Naive thymus-derived CD8-positive, alpha-beta T cell (primary cell): ENCODE results near the gene ZNF316. TPM values are rescaled to one million over a fixed set of nuclear protein-coding genes. Genes with fewer than 3 reads are reported as not detected.

Experiments
- ATAC-seq, 2 donors: fragments of 150-1000 bp; cut with Tn5 transposase in 1 of 2; sonication (Bioruptor Pico), chemical (Tn5 transposase) in 1 of 2; 1 replicate in 1 of 2; 2 replicates in 1 of 2; pipeline ENCODE4 v1.10.0; 2021; ENCODE audit warnings: mild to moderate bottlenecking in 2 of 2, moderate library complexity in 2 of 2
- POLR2A ChIA-PET: fragments of 350-600 bp; sonication (Branson Sonifier 250); formaldehyde crosslinking; loops from one replicate; lab custom pipeline; 2021; ENCODE audit warnings: antibody characterized with exemption; lab: Charles Lee
- DNase-seq, 10 donors: peaks; one replicate each; pipeline versions ENCODE4 v3.0.0 to v3.0.0-alpha.2; 2020 to 2022
- H3K27ac Mint-ChIP-seq, 10 donors: one replicate each; pipeline ENCODE4 v1.8.0; 2020 to 2022; ENCODE audit warnings: mild to moderate bottlenecking in 10 of 10, mixed read lengths in 10 of 10, moderate library complexity in 4 of 10, inconsistent platforms in 1 of 10
- H3K27me3 Mint-ChIP-seq, 5 donors: one replicate each; pipeline ENCODE4 v1.8.0; 2021 to 2022; ENCODE audit warnings: mixed read lengths in 5 of 5
- H3K36me3 Mint-ChIP-seq, 3 donors: one replicate each; pipeline ENCODE4 v1.8.0; 2020 to 2022; ENCODE audit warnings: mixed read lengths in 3 of 3, mild to moderate bottlenecking in 2 of 3, inconsistent platforms in 1 of 3
- H3K4me1 Mint-ChIP-seq, 4 donors: one replicate each; pipeline ENCODE4 v1.8.0; 2021 to 2022; ENCODE audit warnings: mixed read lengths in 4 of 4
- H3K4me3 Mint-ChIP-seq, 10 donors: one replicate each; pipeline ENCODE4 v1.8.0; 2020 to 2022; ENCODE audit warnings: mild to moderate bottlenecking in 10 of 10, mixed read lengths in 10 of 10, moderate library complexity in 6 of 10, inconsistent platforms in 1 of 10
- H3K9me3 Mint-ChIP-seq, 9 donors: one replicate each; pipeline ENCODE4 v1.8.0; 2020 to 2022; ENCODE audit warnings: mixed read lengths in 9 of 9, mild to moderate bottlenecking in 3 of 9, inconsistent platforms in 1 of 9, moderate library complexity in 1 of 9
- polyA plus RNA-seq, 3 donors: library from polyadenylated mRNA; unstranded; fragments of 300-500 nt; fragmentation: Illumina TruSeq; gene quantifications; one replicate each; pipeline ENCODE4 v1.2.3, GENCODE V29; 2021
- total RNA-seq, 8 experiments: library from RNA in 2 of 8; stranded (reverse) in 2 of 8; gene quantifications; one replicate each; pipeline ENCODE4 v1.2.3 and lab custom pipeline; 2021 to 2026

Gene ZNF316
- total RNA-seq (10 to 100 TPM; 65.5 to 77.9 TPM), polyA plus RNA-seq (1 to 10 TPM in 2 of 3 donors, under 1 TPM in 1; 0.96 to 5.7 (median 1.8) TPM), total RNA-seq (lab: John Stamatoyannopoulos, UW) (69.0 to 116 (median 100) reads per million in 6 experiments)

DNA sequence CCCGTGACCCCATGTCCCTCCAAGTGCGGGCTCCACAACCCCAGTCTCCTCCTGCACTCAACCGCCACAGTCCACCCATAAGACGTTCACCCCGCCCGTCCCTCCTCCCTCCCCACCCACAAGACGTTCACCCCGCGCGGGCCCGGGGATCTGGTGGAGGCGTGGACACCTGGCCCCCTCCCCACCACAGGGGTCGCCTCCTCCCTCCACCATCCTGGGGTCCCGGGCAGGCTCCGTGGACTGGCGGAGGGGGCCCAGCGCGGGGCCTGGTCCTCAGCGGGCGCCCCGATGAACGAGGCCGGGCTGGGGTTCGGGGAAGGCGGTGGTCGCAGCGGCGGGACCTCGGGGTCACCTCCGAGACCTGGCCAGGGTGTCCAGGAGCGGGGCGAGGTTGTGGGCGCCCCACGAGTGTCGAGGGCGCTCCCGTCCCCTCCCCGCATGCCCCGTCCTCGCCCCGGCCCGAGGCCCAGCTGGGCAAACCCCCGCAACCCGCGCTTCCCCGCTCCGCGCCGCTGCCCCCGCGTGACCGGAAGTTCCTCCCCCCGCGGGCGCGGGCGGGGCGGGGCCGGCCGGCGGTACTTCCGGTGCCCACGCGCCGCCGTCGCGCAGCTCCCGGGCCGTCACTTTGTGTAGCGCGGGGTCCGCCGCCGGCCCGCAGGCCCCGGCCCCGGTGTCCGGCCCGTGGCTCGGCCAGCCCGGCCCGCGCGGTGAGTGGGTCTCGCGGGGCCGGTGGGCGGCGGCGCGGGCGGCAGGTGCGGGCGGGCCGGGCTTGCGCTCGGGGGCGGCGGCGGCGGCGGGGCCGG is at the start of gene ZNF316:
Gene ZNF316 (plus strand): TSS at position 578 of the 803 bp plus-strand sequence. CDS start 5,092 bp downstream, outside the sequence.
- POLR2A ChIA-PET: interaction anchor here (0.6 to 1.5 kb wide), 7 partner anchors 8 to 47 kb away, joined by 3 to 6 read pairs (median 3); partner anchors contain the start of gene INTS15
- peak within 1 kb of the TSS; percentile 79 to 94 (median 88) for H3K4me3 Mint-ChIP-seq
- peak within 1 kb of the TSS; percentile 86 to 96 (median 92) for H3K27ac Mint-ChIP-seq
- no peaks in the 10 kb centered on the region for H3K9me3 Mint-ChIP-seq
- no peaks in the 10 kb centered on the region for H3K27me3 Mint-ChIP-seq
- H3K36me3 Mint-ChIP-seq: peaks cover 0 to 21% (median 2%) of the 10 kb centered on the region in 3 donors
- ATAC-seq (peak; percentile 58 to 67), DNase-seq (peak in 9 of 10 donors; percentile 21 to 75 (median 47))
- H3K4me1 Mint-ChIP-seq: peaks cover 16 to 40% (median 38%) of the 10 kb centered on the region in 4 donors

DNA sequence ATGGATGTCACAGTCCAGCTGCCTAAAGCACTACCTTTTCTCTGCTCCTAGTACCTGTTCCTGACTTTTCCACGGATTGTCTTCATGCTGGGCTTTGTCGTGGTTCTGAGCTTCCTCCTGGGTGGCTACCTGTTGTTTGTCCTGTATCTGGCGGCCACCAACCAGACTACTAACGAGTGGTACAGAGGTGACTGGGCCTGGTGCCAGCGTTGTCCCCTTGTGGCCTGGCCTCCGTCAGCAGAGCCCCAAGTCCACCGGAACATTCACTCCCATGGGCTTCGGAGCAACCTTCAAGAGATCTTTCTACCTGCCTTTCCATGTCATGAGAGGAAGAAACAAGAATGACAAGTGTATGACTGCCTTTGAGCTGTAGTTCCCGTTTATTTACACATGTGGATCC is 48.6 kb upstream of the ZNF316 start:
- POLR2A ChIA-PET: no interaction called here
- H3K36me3 Mint-ChIP-seq: peaks cover 0 to 65% (median 21%) of the 10 kb centered on the region in 3 donors
- DNase-seq (no peak), ATAC-seq (no peak)
- no peaks in the 10 kb centered on the region for H3K9me3 Mint-ChIP-seq
- H3K27ac Mint-ChIP-seq: peak overlapping the region in 9 of 10 donors; percentile 2 to 94 (median 65)
- peak overlapping the region in 9 of 10 donors; percentile 47 to 93 (median 68) for H3K4me3 Mint-ChIP-seq
- no peaks in the 10 kb centered on the region for H3K27me3 Mint-ChIP-seq
- H3K4me1 Mint-ChIP-seq: peaks cover 5 to 36% (median 20%) of the 10 kb centered on the region in 4 donors

DNA sequence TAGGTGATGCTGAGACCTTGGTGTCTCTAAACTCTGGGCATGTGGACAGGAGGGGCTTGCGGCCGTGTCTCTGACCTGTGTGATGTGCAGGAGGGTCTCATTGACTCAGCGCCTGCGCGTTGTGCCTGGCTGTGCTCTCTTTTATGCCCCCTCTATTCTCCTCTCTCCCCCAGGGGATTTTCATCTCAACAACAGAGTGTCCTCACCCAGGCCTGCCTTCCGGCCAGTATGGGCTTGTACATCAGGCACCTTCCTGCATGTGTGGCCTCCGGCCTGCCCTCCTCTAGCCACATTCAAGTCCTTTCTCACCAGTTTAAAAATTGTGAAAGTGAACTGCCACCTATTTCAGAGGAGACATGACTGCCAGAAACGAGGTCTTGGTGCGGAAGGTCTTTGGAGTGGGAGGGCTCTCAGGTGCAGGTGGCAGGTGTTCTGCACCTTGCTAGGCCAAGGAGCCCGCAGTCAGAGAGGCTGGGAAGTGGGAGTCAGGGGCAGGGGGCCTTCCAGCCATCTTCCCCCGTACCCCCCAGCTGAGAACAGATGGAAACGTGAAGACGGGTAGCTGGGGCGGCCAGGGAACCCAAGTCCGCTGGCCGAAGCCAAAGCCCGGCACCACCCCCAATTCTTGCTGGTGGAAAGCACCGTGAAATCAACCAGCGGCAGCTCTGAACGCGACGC is 47.8 kb upstream of the ZNF316 start:
- H3K36me3 Mint-ChIP-seq: peaks cover 0 to 67% (median 20%) of the 10 kb centered on the region in 3 donors
- ATAC-seq: no peak

DNA sequence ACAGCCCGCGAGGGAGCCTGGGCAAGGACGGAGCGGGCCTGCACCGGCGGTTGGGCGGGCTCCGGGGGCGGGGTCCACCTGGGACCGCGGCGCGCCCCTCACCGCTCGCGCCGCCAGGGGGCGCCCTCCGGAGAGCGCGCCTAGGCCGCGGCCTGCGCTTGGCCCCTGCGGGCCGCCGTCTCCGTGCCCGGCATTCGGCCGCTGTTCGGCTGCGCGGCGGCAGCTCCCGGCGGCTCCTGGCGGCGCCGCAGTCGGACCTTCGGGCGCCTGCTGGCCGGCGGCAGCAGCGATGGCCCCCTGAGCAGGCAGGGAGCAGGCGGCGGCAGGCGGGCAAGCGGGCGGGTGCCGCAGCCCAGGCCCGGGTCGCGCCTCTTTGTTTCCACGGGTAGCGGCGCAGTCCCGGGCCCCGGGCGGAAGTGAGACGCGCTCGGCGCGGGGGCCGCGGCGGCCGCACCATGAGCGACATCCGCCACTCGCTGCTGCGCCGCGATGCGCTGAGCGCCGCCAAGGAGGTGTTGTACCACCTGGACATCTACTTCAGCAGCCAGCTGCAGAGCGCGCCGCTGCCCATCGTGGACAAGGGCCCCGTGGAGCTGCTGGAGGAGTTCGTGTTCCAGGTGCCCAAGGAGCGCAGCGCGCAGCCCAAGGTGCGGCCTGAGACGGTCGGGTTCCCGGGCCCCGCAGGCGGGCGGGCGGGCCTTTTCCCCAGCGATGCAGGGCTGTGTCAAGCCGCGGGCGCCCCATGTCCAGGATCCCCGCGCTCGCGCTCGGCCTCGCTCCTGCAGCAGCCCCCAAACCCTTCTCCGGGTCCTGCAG is 47.1 kb upstream of the ZNF316 start, which contains the start of gene INTS15:
Gene INTS15 (plus strand): TSS at position 193 of the 816 bp plus-strand sequence. CDS start 263 bp downstream, at position 456.
- no peaks in the 10 kb centered on the region for H3K27me3 Mint-ChIP-seq
- peak within 1 kb of the TSS; percentile 82 to 95 (median 94) for H3K4me3 Mint-ChIP-seq
- H3K36me3 Mint-ChIP-seq: peaks cover 0 to 66% (median 20%) of the 10 kb centered on the region in 3 donors
- ATAC-seq (peak; percentile 88 to 89), DNase-seq (peak; percentile 67 to 95 (median 88))
- peak within 1 kb of the TSS; percentile 83 to 96 (median 92) for H3K27ac Mint-ChIP-seq
- POLR2A ChIA-PET: interaction anchor here (0.7 to 3.6 kb wide), 15 partner anchors 10 to 668 kb away, joined by 3 to 50 read pairs (median 3); partner anchors contain the start of genes ZDHHC4, ZNF316 and ZNF853
- peaks cover 5 to 43% (median 20%) of the 10 kb centered on the region in 4 donors for H3K4me1 Mint-ChIP-seq
- H3K9me3 Mint-ChIP-seq: no peaks in the 10 kb centered on the region

More for the DNA sequence above, 47.8 kb upstream of the ZNF316 start:
- POLR2A ChIA-PET: interaction anchor here (0.7 to 3.6 kb wide), 11 partner anchors 9 to 62 kb away, joined by 3 to 50 read pairs (median 3); partner anchors contain the start of genes ZDHHC4, ZNF316 and ZNF853
- H3K4me1 Mint-ChIP-seq: peaks cover 5 to 39% (median 20%) of the 10 kb centered on the region in 4 donors
- peak overlapping the region; percentile 64 to 93 (median 71) for H3K4me3 Mint-ChIP-seq
- no peak for DNase-seq
- H3K9me3 Mint-ChIP-seq: no peaks in the 10 kb centered on the region
- peak overlapping the region; percentile 46 to 94 (median 84) for H3K27ac Mint-ChIP-seq
- H3K27me3 Mint-ChIP-seq: no peaks in the 10 kb centered on the region

DNA sequence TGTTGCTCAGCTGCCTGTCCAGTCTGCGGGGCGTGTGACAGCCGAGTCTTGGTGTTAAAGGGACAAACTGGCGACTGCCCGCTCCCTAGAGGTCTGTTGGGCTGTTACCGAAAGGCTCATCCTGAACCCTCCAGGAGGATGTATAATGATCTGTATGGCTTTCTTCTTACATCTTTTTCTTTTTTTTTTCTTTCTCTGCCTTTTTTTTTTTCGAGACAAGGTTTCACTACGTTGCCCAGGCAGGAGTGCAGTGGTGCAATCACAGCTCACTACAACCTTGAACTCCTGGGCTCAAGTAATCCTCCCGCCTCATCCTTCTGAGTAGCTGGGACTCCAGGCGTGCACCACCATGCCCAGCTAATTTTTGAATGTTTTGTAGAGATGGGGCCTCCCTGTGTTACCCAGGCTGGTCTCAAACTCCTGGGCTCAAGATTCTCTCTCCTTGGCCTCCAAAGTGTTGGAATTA is 46.4 kb upstream of the ZNF316 start:
- ATAC-seq (no peak), DNase-seq (no peak)
- H3K9me3 Mint-ChIP-seq: no peaks in the 10 kb centered on the region
- peak overlapping the region; percentile 82 to 95 (median 94) for H3K4me3 Mint-ChIP-seq
- peaks cover 0 to 67% (median 18%) of the 10 kb centered on the region in 3 donors for H3K36me3 Mint-ChIP-seq
- peak overlapping the region; percentile 83 to 96 (median 92) for H3K27ac Mint-ChIP-seq
- no peaks in the 10 kb centered on the region for H3K27me3 Mint-ChIP-seq
- H3K4me1 Mint-ChIP-seq: peaks cover 5 to 48% (median 21%) of the 10 kb centered on the region in 4 donors
- POLR2A ChIA-PET: interaction anchor here (0.6 to 3.6 kb wide), 11 partner anchors 10 to 667 kb away, joined by 3 to 50 read pairs (median 3); partner anchors contain the start of gene ZDHHC4

DNA sequence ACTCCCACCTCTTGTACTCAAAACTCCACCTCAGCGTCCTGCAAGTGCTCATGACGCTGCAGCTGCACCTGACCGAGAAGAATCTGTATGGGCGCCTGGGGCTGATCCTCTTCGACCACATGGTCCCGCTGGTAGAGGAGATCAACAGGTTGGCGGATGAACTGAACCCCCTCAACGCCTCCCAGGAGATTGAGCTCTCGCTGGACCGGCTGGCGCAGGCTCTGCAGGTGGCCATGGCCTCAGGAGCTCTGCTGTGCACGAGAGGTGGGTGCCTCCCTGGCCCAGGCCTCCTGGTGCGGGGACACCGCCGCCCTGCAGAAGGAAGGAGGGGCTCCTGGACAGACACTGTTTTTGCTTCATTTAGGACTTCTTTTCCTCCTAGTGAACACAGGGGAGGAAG is 37.0 kb upstream of the ZNF316 start:
- peaks cover 2 to 33% (median 14%) of the 10 kb centered on the region in 4 donors for H3K4me1 Mint-ChIP-seq
- H3K36me3 Mint-ChIP-seq: peaks cover 0 to 84% (median 18%) of the 10 kb centered on the region in 3 donors
- H3K4me3 Mint-ChIP-seq: no peak overlapping the region
- DNase-seq (no peak), ATAC-seq (no peak)
- H3K27ac Mint-ChIP-seq: peak overlapping the region in 1 of 10 donors; percentile 31
- POLR2A ChIA-PET: no interaction called here
- no peaks in the 10 kb centered on the region for H3K27me3 Mint-ChIP-seq
- H3K9me3 Mint-ChIP-seq: no peaks in the 10 kb centered on the region

DNA sequence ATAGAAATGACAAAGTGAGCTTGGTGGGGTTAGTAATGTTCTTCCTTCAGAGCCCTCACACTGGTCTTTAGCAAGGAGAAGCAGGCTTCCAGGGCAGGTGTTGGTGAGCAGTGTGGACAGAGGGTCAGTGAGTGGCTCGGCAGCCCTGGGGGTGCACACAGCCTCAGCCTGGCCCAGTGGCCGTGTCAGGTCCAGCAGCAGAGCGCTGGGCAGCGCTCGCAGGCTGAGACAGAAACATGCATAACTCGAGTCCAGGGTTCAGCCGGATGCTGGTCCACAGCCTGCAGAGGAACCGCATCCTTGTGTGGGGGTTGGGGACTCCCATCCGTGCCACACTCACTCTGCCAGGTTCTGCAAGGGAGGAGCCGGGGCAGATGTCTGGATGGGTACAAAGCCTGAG is 32.7 kb upstream of the ZNF316 start:
- Mint-ChIP-seq H3K9me3 (no peaks in the 10 kb centered on the region), H3K36me3 (peaks cover 0 to 72% (median 9%) of the 10 kb centered on the region in 3 donors), H3K27me3 (no peaks in the 10 kb centered on the region), H3K4me1 (peaks cover 2 to 21% (median 15%) of the 10 kb centered on the region in 4 donors), H3K4me3 (no peak overlapping the region), H3K27ac (peak overlapping the region in 1 of 10 donors; percentile 40)
- POLR2A ChIA-PET: no interaction called here
- DNase-seq (no peak), ATAC-seq (no peak)

DNA sequence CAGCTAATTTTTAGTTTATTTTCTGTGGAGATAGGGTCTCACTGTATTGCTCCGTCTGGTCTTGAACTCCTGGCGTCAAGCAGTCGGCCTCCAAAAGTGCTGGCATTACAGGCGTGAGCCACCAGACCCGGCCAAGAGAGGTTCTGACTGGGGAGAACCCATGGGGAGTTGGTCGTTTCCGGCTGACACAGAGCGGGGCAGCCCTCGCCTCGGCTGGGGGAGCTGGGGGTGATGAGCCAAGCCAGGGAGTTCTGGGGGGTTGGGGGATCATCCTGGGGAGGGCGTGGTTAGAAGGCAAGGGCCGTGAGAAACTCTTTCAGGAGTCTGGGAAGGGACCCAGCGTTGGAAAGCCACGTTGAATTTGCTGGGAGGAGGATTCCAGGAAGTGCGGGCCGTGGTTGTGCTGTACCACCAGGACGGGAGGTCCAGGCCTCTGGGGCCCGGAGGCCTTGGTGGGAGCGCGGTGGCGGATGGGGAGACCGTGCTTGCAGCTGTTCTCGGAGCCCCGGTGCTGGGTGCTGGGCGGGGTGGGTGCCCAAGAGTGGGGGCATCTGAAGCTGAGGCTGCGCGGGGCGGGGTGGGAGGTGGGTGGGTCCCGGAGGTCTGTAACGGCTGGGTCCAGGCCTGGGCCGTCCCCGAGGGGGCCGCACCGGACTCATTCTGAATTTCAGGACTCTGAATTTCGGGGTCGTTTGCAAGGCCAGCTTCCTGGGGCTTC is 30.1 kb upstream of the ZNF316 start:
- Mint-ChIP-seq H3K9me3 (no peaks in the 10 kb centered on the region), H3K36me3 (peaks cover 0 to 57% (median 9%) of the 10 kb centered on the region in 3 donors), H3K27me3 (no peaks in the 10 kb centered on the region), H3K4me3 (no peak overlapping the region), H3K27ac (no peak overlapping the region), H3K4me1 (peaks cover 2 to 23% (median 17%) of the 10 kb centered on the region in 4 donors)
- DNase-seq (no peak), ATAC-seq (no peak)
- POLR2A ChIA-PET: interaction anchor here (0.5 to 1.8 kb wide), 3 partner anchors 9 to 77 kb away, joined by 3 to 4 read pairs (median 3); no protein-coding TSS in a partner anchor

DNA sequence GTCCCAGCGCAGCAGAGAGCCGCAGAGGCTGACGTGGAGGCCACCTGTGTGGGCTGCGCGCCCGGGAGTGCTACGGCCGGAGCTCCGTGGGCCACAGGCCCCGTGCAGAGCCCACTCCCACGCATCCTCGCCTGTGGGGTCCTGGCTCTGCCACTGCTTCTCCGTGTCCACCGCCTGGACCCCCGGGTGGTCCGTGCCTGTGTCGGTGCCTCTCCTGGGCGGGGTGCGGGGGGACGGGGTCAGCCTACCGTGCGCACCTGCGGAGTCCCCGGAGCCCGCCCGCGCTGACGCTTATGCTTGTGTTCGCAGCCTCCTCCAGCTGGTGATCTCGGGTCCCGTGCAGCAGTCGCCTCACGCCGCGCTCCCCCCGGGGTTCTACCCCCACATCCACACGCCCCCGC is 29.5 kb upstream of the ZNF316 start:
- ATAC-seq: no peak

DNA sequence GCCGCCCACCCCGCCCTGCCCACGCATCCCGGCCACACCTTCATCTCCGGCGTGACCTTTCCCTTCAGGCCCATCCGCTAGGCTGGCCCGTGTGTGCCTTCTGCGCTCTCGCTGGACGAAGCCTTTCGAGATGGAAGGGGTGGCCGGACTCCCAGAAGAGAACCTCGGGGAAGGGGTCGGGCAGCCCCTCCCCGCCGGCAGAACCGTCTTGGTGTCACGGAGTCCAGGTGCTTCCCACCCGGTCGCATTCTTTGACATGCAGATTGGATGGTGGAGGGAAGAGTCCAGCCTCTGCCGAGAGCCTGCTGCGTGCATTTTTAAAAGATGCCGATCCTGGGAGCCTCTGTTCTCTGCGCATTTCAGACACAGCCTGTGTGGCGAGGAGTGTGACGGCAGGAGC is 29.0 kb upstream of the ZNF316 start:
- DNase-seq (no peak), ATAC-seq (no peak)
- Mint-ChIP-seq H3K4me1 (peaks cover 1 to 18% (median 15%) of the 10 kb centered on the region in 4 donors), H3K36me3 (peaks cover 0 to 52% (median 9%) of the 10 kb centered on the region in 3 donors), H3K9me3 (peaks cover 0 to 1% (median 0%) of the 10 kb centered on the region in 9 donors), H3K4me3 (no peak overlapping the region), H3K27me3 (no peaks in the 10 kb centered on the region), H3K27ac (no peak overlapping the region)
- POLR2A ChIA-PET: interaction anchor here (1.8 kb wide), 1 partner anchor 8 kb away, joined by 4 read pairs; no protein-coding TSS in a partner anchor

More for the DNA sequence above, 29.5 kb upstream of the ZNF316 start:
- no peak for DNase-seq
- Mint-ChIP-seq H3K27me3 (no peaks in the 10 kb centered on the region), H3K36me3 (peaks cover 0 to 52% (median 9%) of the 10 kb centered on the region in 3 donors), H3K9me3 (no peaks in the 10 kb centered on the region), H3K27ac (no peak overlapping the region), H3K4me3 (no peak overlapping the region), H3K4me1 (peaks cover 0 to 17% (median 12%) of the 10 kb centered on the region in 4 donors)
- POLR2A ChIA-PET: interaction anchor here (0.9 to 1.8 kb wide), 2 partner anchors 9 to 10 kb away, joined by 3 to 4 read pairs; no protein-coding TSS in a partner anchor
